ENCODE measurements around the gene FOXP1.

GRCh38 chr3:71502066-71502625 is 81.4 kb downstream of the FOXP1 start:
- TF ChIP-seq LEF1 (IDR thresholded peaks at IDR 0.05; ENCODE audit: borderline replicate concordance) (no peak), ELF4 (IDR thresholded peaks at IDR 0.05) (no peak), FOXM1 (IDR thresholded peaks at IDR 0.05; ENCODE audit: borderline replicate concordance) (no peak), TARDBP (IDR thresholded peaks at IDR 0.05) (no peak), NFRKB (IDR thresholded peaks at IDR 0.05) (no peak), FOXA1 (IDR thresholded peaks at IDR 0.05) (no peak), PKNOX1 (IDR thresholded peaks at IDR 0.05) (no peak), FOXK2 (IDR thresholded peaks at IDR 0.05) (no peak), ARNT (IDR thresholded peaks at IDR 0.05) (no peak), BHLHE40 (IDR thresholded peaks at IDR 0.05; ENCODE audit: borderline replicate concordance) (no peak), SUZ12 (IDR thresholded peaks at IDR 0.05) (no peak), HDGF (IDR thresholded peaks at IDR 0.05; ENCODE audit: borderline replicate concordance) (no peak), SP1 (IDR thresholded peaks at IDR 0.05) (no peak)

Data from HEK293T (cell line).